Chondrocyte (in vitro differentiated cells): Measurements from ENCODE around the gene BMP6. TPM values are rescaled to one million over a fixed set of nuclear protein-coding genes. Genes with fewer than 3 reads are reported as not detected.

Source experiments
- DNase-seq: peaks from one replicate; pipeline ENCODE4 v3.0.0; 2021; ENCODE audit warnings: mixed read lengths, low spot score
- H3K27ac Mint-ChIP-seq: one replicate; pipeline ENCODE4 v1.8.0; 2021; ENCODE audit warnings: mild to moderate bottlenecking, moderate library complexity, mixed read lengths; ENCODE audit not compliant: unreplicated experiment
- H3K27me3 Mint-ChIP-seq: 2 replicates; pipeline ENCODE4 v1.8.0; 2021; ENCODE audit warnings: low read depth, mixed read lengths
- H3K36me3 Mint-ChIP-seq: 2 replicates; pipeline ENCODE4 v1.8.0; 2021; ENCODE audit warnings: low read depth, mixed read lengths
- H3K4me1 Mint-ChIP-seq: 2 replicates; pipeline ENCODE4 v1.8.0; 2021; ENCODE audit warnings: low read depth, mild to moderate bottlenecking, mixed read lengths
- H3K4me3 Mint-ChIP-seq: one replicate; pipeline ENCODE4 v1.8.0; 2021; ENCODE audit warnings: mild to moderate bottlenecking, moderate library complexity, mixed read lengths; ENCODE audit not compliant: unreplicated experiment
- H3K9me3 Mint-ChIP-seq: 2 replicates; pipeline ENCODE4 v1.8.0; 2021; ENCODE audit warnings: low read depth, mixed read lengths
- CTCF ChIP-seq: fragments of 200-600 bp; sonication (generic); IDR thresholded peaks from 2 replicates; pipeline ENCODE4 v1.5.0; 2021; ENCODE audit warnings: antibody characterized with exemption, mild to moderate bottlenecking, moderate library complexity
- total RNA-seq: library from RNA; stranded (reverse); gene quantifications from 3 replicates; pipeline ENCODE4 v1.2.1, GENCODE V29; 2021

Gene BMP6
- total RNA-seq, 1 donor from 2014 or later = 0.50 TPM

- Mint-ChIP-seq H3K36me3 (no peaks in the 10 kb centered on the region), H3K27ac (no peak overlapping the region), H3K4me1 (no peaks in the 10 kb centered on the region), H3K4me3 (no peak overlapping the region), H3K9me3 (peaks cover 6% of the 10 kb centered on the region), H3K27me3 (peaks cover 33% of the 10 kb centered on the region)
- no peak for TF ChIP-seq CTCF
- DNase-seq = no peak
Measured at GRCh38 chr6:7794509-7794908, 68.6 kb downstream of the BMP6 start.

- Mint-ChIP-seq H3K9me3 (peaks cover 6% of the 10 kb centered on the region), H3K36me3 (no peaks in the 10 kb centered on the region), H3K27me3 (peaks cover 23% of the 10 kb centered on the region), H3K27ac (no peak overlapping the region), H3K4me1 (no peaks in the 10 kb centered on the region), H3K4me3 (no peak overlapping the region)
- no peak for TF ChIP-seq CTCF
- DNase-seq = no peak
Measured at GRCh38 chr6:7797386-7797785, 71.5 kb downstream of the BMP6 start.

GRCh38 chr6:7798751-7799150 lies 72.9 kb downstream of the BMP6 start:
- DNase-seq = no peak
- Mint-ChIP-seq H3K27ac (no peak overlapping the region), H3K4me1 (no peaks in the 10 kb centered on the region), H3K27me3 (peaks cover 24% of the 10 kb centered on the region), H3K36me3 (no peaks in the 10 kb centered on the region), H3K9me3 (peaks cover 6% of the 10 kb centered on the region), H3K4me3 (no peak overlapping the region)
- TF ChIP-seq CTCF = no peak

- Mint-ChIP-seq H3K9me3 (peaks cover 6% of the 10 kb centered on the region), H3K4me3 (no peak overlapping the region), H3K27me3 (peaks cover 15% of the 10 kb centered on the region), H3K27ac (no peak overlapping the region), H3K36me3 (no peaks in the 10 kb centered on the region), H3K4me1 (no peaks in the 10 kb centered on the region)
- DNase-seq = no peak
- TF ChIP-seq CTCF = no peak
Measured at GRCh38 chr6:7802662-7803061, 76.8 kb downstream of the BMP6 start.

- Mint-ChIP-seq H3K9me3 (peaks cover 6% of the 10 kb centered on the region), H3K4me3 (no peak overlapping the region), H3K27ac (no peak overlapping the region), H3K36me3 (no peaks in the 10 kb centered on the region), H3K4me1 (no peaks in the 10 kb centered on the region), H3K27me3 (peaks cover 15% of the 10 kb centered on the region)
- no peak for TF ChIP-seq CTCF
- DNase-seq = no peak
Measured at GRCh38 chr6:7803214-7803613, 77.3 kb downstream of the BMP6 start.
